Dermis blood vessel endothelial cell (primary cell): ENCODE measurements around the gene POLRMT. TPM values are rescaled to one million over a fixed set of nuclear protein-coding genes. Genes with fewer than 3 reads are reported as not detected.
"Not testable (repeated sequence)": the region's sequence is repeated elsewhere in the genome, so short reads cannot be mapped to it uniquely, and the experiment has no call there.

Experiments
- DNase-seq: peaks from one replicate; pipeline ENCODE4 v3.0.0; 2010
- total RNA-seq: library from RNA; depleted of rRNA; stranded (reverse); fragments of >200 nt; gene quantifications from 2 replicates; pipeline ENCODE4 v1.2.3, GENCODE V29; 2014

Gene POLRMT
- total RNA-seq, 1 donor from 2014 or later, result 29.1 TPM

- peak; percentile 28 for DNase-seq
These were observed 22.4 kb downstream of the POLRMT start for GRCh38 chr19:610801-611480.

- DNase-seq, result no peak
These were observed 23.1 kb downstream of the POLRMT start for GRCh38 chr19:610071-610800.

- peak; percentile 47 for DNase-seq
These were observed 24.4 kb downstream of the POLRMT start for GRCh38 chr19:609004-609346.

GRCh38 chr19:608155-609003 is 25.0 kb downstream of the POLRMT start:
- no peak for DNase-seq

- DNase-seq, result no peak
These were observed 25.8 kb downstream of the POLRMT start for GRCh38 chr19:607301-608154.

GRCh38 chr19:605061-605971 is 28.0 kb downstream of the POLRMT start:
- not testable (repeated sequence) for DNase-seq

GRCh38 chr19:604355-604754 is 29.0 kb downstream of the POLRMT start:
- DNase-seq, result no peak

GRCh38 chr19:603779-604178 is 29.6 kb downstream of the POLRMT start:
- DNase-seq, result not testable (repeated sequence)

- not testable (repeated sequence) for DNase-seq
These were observed 30.1 kb downstream of the POLRMT start for GRCh38 chr19:603302-603639.

- DNase-seq, result no peak
These were observed 30.7 kb downstream of the POLRMT start for GRCh38 chr19:602391-603301.

GRCh38 chr19:601790-602189 is 31.5 kb downstream of the POLRMT start:
- DNase-seq, result no peak

GRCh38 chr19:601310-601709 is 32.0 kb downstream of the POLRMT start:
- no peak for DNase-seq

GRCh38 chr19:597406-598315 is 35.7 kb downstream of the POLRMT start:
- DNase-seq, result no peak

- DNase-seq, result no peak
These were observed 37.1 kb downstream of the POLRMT start for GRCh38 chr19:596263-596655.

- no peak for DNase-seq
These were observed 37.7 kb downstream of the POLRMT start for GRCh38 chr19:595326-596262.

GRCh38 chr19:594265-594870 is 39.0 kb downstream of the POLRMT start:
- DNase-seq, result no peak

- no peak for DNase-seq
These were observed 39.8 kb downstream of the POLRMT start for GRCh38 chr19:593505-593904.

GRCh38 chr19:593055-593454 is 40.3 kb downstream of the POLRMT start:
- no peak for DNase-seq
